KG1 (cell line): ENCODE data around the gene MAD1L1.

ENCODE experiments used
- DNase-seq: peaks from one replicate; lab custom pipeline; 2025; lab: John Stamatoyannopoulos, UW

MAD1L1 gene

DNA sequence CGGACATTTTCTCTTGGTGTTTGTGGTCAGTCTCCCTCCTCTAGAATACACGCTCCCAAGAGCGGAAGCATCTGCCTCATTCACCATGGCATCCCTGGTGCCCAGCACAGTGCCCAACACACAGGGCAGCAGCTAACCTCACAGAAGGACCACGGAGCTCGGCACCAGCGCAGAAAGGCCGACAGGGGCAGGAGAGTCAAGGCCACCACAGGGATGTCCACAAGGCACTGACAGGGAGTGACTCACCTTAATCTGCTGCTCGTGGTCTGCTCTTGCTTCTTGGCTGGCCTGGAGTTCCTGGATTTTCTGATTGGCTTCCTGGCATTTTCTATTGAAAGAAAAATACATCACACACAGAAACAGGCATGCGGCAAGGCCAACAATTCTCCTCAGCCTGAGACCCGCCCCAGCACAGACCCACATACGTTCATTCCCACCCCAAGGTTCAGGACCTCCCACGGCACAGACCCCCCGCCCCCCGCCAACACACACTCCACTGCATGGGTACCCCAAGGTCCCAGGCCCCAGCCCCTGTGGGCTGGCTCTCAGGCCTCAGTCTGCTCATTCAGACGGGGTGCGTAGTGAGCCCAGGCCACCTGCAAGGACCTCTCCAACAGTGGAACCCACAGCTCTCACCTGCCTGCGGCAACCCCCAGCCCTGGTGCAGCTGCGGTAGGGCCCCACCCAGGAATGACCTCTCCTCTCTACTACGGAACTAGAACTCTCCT lies 14.9 kb downstream of the MAD1L1 start:
- no peak for DNase-seq

DNA sequence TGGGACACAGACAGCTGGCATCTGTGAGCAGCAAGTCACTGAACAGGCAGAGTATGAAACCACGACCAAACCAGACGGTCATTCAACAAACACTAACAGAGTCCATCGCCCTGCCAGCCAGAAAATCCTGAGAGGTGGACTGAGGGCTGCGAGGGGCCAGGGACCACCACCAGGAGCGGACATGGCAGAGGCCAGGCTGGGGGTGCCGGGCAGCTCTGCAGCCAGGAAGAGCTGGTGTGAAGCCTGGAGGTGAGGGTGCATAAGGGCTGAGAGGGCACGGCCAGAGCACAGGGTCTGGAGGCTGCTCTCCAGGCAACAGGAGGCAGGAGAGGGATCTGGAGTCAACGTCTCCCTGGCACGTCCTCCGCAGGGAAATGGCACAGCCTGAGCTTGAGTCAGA lies 15.5 kb downstream of the MAD1L1 start:
- DNase-seq: no peak

DNA sequence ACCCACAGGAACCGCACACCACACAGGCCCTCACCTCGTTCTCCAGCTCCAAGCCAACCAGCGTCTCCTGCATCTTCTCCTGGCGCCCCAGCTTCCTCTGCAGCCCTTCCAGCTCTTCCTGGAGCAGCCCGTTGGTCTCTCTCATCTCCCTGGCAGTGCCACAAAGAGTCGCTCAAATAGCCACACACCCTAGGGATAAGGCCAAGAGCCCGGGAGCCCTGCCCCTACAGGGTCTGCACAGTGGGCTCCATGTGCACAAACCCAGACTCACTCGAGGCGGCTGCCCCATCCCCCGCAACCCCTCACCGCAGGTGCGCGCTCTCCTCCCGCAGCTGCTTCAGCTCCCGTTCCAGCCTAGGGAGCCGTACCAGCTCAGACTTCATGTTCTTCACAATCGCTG lies 16.9 kb downstream of the MAD1L1 start:
- no peak for DNase-seq

DNA sequence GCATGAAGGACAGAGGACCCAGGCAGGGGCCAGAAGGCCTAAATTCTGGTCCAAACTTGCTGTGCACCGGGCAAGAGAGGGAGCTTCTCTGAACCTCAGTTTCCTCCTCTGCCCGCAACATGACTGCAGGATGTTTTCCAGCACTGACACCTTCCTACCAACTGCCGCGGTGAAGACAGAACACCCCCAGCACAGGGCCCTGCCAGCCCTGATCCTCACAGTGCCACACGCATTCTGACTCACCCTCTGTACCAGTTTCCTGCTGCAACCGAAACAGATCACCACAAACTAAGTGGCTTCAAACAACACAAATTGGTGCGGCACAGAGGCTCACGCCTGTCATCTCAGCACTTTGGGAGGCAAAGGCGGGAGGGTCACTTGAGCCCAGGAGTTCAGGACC lies 18.1 kb downstream of the MAD1L1 start:
- no peak for DNase-seq

DNA sequence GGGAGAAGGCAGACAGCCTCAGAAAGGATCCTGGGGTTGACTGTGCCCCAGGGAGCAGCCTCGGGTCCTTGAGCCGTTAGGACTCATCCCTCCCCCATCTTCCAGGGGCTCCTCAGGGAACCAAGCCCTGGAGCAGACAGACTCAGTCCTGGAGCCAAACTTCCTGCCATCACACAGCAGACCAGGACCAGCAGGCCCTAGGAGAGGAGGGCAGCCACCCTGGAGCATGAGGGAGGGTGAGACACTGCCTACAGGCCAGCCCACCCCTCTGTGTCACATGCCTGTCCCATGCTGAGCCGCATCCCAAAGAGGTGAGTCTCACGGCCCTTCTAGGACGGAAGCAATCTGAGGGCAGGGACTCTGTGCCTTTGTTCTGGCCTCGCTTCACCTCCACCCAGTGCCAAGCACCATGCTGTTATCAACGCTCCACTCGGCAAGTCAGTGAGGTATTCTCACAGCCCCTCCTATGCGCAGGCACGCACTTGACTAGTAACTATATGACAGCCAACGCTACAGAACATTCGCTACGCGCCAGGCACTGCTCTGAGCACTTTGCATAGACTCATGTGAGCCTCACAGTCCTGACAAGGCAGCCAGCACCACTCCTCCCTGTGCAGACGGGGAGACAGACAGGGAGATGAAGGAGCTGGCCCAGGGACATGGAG lies 19.1 kb downstream of the MAD1L1 start:
- DNase-seq: no peak

DNA sequence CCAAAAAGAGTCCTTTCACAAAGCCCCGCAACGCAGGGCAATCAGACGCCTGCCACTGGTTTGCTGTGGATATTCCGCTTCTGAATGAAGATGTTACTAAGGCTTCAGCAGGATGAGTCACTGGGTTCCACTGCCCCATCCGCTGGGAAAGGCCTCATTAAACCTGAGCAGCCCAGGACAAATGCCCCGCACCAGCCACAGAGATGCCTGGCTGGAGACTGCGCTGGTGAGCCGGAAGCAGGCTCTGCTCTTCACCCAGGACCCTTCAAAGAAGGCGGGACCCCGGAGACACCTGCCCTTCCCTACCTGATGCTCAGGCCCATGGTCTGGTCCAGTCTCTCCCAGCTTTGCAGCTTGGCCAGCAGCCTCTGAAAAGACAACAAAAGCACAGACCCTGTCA lies 19.8 kb downstream of the MAD1L1 start:
- DNase-seq: no peak

DNA sequence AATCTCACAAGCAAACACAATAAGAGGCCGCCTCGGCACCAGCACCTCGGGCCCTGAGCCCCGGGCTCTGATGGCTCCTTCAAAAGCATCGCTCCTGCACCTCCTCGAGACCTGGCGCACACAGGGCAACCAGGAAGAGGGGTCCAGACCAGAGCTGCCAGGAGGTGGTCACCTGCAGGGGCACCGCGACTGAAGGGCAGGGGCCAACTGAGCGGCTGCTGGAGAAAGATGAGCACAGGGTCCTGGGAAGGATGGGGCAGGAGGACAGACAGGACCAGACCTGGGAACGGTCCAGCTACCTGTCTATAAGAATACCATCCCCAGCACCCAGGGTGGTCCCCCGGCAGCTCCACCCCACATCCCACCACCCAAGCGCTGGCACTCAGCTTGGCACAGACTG lies 20.8 kb downstream of the MAD1L1 start:
- DNase-seq: no peak

DNA sequence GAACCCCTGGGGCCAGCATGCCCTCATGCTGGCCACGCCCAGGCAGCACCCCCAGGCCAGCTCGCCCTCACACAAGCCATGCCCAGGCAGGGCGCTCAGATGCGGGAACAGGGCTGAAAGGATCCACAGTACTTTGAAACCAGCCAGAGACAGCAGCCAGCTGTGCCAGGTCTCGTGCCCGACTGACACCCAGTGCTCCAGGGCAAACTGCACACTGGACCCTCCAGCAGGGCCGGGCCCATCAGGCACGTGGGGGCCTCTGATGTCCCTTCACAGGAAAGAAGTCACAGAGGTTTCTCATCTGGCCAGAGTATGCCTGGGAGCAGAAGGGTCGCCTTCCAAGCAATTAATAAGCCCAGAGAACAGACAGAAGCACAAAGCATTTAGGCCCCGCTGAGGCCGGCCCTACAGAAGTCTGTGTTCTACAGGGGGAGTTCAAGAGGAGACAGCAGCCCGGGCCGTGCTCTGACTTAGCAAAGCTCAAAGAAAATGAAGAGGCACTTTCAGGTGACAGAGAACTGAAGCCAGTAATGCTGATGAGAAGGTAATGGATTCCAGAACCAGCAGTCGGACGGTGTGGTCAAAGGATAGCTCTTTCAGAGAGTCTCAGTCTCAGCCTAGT lies 21.4 kb downstream of the MAD1L1 start:
- no peak for DNase-seq

DNA sequence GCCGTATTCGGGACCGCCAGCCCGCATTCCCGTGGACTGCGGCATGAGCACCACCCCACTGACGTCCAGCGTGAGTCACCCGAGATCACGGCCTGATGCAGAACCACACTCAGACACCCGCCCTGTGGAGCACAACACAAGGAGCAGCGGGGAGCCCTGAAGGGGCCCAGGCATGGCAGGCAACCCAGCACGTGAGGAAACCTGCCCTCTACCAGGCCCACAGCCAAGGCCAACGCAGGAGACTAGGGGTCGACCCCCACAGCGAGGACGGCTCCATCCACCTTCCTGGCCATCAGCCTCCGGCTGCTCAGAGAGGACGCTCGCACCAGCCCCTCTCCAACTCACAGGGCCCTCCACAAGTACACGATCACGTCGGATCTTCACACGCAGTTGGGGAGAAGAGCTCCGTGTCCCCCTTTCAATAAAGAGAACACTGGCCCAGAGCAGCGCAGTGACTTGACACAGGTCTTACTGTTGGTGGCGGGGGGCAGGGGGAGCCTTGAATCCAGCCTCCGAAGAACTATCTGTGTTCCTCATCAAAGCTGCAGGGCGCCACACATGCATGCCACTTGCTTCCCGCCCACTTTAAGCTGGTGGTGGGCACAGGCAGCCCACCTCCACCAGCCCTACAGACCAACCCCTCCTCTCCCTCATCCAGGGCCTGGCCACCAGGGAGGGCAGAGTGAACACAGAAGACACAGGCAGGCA lies 22.0 kb downstream of the MAD1L1 start:
- no peak for DNase-seq

DNA sequence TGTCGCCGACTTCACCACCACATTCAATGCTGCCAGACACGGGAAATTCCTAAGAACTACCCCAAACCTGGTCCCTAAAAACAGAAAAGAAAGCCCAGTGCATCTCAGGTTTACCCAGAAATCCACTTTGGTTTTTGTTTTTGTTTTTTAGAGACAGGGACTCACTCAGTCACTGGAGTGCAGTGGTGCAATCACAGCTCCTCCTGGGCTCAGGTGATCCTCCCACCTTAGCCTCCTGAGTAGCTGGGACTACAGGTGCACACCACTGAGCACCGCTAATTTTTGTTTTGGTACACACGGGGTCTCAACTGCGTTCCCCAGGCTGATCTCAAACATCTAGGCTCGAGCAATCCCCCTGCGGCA lies 22.8 kb downstream of the MAD1L1 start:
- no peak for DNase-seq

DNA sequence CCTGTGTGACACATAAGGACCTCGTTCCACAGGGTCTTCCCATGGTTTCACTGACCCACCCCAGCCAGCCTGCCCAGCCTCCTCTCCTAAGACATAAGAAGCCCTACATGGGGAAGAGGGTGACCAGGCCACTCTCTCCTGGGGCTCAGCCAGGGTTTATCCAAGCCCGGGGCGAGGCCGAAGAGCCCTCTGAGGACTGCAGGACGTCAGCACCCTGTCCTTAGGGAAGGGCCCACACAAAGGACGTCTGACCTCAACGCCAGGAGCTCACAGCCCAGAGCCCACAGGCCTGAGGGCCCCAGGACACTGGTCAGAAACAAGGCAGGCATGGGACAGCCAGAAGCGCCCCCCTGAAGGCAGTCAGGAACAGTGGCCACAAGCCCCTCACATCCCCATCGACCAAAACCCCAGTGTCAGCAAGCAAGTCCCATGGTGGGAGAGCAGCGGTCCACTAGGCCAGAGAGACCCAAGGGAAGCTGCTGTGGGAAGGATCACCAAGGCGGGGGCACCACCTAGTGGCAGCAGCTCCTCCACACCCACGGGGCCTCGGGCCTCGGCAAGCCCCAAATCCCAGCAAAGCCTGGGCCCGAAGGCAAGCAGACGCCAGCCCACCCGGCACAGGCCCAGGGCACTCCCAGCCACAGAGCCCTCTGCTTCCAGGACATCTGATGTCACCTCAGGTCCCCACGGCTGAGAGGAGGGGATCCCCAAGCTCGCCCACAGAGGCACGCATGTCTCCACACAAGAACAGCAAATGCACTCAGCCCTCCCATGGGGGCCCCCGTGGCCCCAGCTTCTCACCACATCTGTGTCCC lies 23.4 kb downstream of the MAD1L1 start:
- no peak for DNase-seq

DNA sequence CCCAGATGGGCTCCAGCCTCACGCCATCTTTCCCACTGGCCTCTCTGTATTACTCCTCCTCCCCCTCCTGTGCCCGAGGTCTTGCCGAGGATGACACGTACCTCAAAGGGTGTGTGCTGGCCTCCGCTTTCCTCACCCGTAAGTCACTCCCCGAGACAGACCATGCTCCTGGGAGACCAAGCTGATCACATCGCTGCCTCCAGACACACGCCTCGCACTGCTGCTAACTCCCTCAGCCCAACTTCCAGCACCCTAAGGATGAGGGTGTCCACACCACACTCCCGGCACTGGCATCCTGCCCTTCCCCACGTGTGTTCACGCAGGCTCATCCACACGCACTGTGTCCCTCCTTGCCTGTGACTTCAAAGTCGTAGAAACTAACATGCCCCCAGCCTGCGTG lies 24.0 kb downstream of the MAD1L1 start:
- DNase-seq: no peak

DNA sequence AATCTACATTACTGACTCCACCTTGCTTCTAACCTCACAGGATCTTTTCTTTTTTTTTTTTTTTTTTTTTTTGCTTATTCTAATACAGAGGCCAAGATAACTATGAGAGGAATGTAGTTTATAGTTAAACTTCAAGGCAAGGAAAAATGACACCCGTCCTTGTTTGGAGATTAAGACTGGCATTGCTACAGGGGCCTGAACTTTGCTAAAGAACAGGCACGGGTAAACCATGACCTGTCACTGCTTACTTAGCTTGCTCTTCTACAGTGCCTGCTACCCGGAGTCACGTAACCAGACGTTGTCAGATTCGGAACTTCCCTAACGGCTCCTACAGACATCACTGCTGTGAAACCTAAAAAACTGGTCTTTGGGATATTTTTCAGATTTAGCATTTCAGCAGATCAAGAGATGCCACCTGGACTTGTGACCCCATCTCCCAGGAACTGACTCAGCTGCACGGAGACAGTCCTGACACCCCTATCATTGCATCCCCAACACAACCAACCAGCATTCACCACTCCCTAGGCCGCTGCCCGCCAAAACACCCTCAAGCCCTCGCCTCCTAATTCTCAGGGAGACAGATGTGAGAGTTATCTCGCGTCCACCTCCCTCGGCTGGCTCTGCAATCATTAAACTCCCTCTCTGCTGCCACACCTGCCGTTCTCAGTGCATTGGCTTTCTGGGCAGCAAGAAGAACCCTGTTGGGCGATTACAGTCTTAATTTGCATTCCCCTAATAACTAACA lies 27.5 kb downstream of the MAD1L1 start:
- DNase-seq: no peak

DNA sequence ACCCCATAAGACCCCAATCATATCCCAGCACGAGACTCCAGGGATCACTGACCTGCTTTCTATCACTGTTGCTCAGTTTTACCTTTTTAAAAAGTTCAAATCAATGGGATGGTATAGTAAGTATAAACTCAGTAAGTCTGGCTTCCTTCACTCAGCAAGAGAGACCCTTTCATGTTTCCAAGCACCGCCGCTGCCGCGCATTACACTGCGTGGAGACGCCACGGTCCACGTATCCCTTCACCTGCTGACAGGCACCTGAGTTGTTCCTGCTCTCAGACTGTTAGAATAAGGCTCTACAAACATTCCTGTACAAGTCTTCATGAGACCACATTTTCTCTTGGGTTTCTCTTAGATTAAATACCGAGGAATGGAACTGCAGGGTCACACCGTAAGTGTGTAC lies 28.3 kb downstream of the MAD1L1 start:
- no peak for DNase-seq

DNA sequence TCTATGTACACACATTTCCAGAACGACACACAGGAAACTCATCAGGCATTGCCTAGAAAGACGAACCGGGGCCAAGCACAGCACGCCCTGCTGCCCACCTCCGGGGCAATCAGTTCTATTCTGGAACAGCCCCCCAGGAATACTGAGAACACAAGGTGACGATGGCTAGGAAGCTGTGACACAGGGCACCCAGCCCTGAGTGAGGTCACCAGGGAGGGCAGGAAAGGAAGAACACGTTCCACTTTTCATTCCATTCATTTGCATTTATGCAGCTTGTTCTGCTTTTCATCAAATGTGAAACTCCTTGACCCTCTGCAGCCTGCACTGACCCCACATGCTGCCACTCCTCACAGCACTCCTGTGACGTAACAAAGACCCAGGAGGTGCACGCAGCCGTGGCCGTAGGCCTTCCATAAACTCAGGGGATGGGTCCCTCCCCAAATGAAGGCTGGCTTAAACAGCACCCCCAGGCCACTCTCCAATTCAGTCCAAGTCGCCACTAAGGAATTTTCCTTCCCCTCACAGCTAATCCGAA lies 28.9 kb downstream of the MAD1L1 start:
- no peak for DNase-seq

DNA sequence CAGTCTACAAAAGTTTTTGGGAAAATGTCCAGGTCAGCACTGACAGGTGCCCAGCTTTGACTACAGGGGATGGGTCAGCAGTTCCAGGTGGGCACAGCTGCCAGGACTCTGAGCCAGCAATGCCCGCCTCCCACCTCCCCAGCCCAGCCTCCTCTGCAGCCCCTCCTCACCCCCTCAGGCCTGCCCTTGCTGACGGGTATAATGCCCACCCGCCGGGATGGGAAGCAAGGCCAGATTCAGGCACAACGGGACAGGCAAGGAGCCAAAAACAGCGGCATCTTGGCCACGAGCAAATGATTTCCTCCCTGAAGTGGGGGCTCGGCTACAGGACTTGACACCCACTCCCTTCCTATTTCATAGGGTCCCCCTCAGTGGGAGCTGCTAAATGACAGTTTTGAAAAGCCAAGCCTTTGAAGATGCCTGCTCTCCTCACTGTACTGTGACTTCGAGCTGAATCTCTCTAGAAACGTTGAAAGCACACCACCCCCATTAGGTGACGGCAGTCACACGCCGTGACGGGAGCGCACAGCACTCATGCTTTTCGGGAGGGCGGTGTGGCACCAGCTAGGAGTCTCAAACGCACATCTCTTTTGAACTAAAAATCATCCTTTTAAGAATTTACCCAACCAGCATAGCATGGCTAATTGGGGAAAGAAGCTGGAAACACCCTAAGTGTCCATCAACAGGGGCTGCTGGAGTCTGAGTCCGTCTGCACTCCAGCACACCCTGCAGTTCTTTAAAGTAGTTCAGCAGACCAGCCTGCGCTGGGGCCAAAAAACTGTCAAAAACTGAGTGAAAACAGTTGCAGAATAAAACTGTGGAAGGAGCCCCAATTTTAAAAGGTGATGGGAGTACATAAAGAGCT lies 29.6 kb downstream of the MAD1L1 start:
- no peak for DNase-seq

DNA sequence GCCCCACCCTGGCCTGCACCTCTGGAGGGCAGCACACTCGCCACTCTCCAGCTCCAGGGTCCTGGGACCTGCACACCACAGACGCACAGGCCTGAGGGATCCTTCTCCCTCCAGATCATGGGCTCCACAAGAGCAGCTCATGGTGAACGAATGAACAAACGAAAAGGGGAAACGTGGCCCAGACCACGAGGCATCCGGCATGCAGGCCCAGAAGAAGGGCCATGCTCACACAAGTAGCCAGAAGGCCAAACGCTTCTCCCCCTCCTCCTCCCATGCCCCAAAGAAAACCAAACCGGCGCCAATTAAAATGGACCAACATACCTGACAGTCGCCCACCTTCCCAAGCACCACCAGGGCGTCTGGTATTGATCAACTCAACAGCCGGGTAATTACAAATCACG lies 30.4 kb downstream of the MAD1L1 start:
- no peak for DNase-seq

DNA sequence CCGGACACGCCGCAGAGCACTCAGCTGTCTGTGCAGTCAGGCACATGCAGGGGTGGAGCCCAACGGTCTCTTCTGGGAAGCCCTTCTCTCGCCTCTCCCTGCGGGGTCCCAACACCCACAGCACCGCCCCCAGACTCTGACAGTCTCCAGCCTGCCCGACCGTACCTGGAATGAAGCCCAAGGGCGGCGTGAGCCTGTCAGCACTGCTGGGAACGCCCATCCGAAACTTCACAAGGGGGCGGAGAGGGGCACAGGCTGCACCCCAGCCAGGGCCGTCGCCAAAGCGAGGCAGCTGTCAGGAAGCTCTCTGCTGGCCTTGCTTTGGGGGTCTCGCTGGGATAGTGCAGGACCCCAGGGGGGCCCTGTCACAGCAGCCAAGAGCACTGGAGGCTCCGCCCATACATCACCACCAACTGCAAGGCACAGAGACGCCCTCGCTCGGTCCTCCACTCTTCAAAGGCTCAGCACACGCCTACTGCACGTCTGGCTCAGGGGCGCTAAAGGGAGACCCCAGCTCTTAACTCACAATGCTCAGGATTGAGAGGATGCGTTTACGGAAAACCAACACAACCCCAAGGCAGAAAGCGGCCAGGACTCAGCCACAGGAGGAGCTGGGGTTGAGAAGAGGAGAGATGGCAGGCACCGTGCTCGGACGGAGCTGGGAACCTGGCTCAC lies 30.9 kb downstream of the MAD1L1 start:
- no peak for DNase-seq

DNA sequence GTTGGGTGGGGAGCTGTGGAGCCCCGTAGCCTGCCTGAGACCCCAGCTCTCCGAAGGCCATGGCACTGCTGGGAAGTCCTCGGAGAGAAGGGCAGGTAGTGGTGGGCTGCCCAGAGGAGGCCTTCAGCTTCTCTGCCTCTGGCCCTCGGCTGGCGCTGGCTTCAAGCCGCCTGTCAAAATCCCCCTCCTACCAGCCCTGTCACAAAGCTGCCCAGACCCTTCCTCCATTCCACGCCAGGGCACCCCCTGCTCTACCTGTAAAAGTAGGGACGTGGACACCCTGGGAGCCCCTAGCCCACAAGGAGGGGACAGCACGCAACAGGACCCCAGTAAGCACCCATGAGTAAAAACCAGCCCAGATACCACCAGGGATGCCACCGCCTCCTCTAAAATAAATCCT lies 31.6 kb downstream of the MAD1L1 start:
- DNase-seq: no peak

DNA sequence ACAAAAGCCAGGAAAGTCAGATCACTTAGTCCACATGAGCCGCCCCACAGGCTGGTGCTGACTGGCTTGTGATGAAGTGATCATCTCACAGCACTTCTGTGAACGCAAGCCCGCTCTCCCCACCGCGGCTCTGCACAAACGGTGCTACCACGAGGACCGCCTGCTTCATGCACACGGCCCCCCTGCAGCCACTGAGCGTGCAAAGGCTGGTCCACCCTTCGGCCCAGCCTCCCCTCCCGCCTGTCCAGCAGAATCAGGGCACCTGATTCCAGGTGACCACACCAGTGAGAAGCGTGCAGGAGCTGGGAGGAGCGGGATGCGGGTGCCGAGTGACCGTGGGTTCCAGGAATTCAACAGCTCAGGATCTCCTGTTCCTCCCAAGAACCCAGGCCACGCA lies 32.2 kb downstream of the MAD1L1 start:
- DNase-seq: no peak
